HFFc6 (cell line): Measurements from ENCODE around the gene GALNT7. TPM values are rescaled to one million over a fixed set of nuclear protein-coding genes. Genes with fewer than 3 reads are reported as not detected.
A peak's percentile ranks its signal among the peaks of the same experiment; 100 is the strongest.

Experiments used
- DNase-seq: peaks from one replicate; pipeline ENCODE4 v3.0.0-alpha.2; 2018
- H3K27ac Mint-ChIP-seq: 2 replicates; pipeline ENCODE4 v1.8.0; 2020; ENCODE audit warnings: mild to moderate bottlenecking, mixed read lengths
- H3K27me3 Mint-ChIP-seq: 2 replicates; pipeline ENCODE4 v1.8.0; 2021; ENCODE audit warnings: mild to moderate bottlenecking, moderate library complexity, mixed read lengths; ENCODE audit not compliant: insufficient read depth
- H3K36me3 Mint-ChIP-seq: 2 replicates; pipeline ENCODE4 v1.8.0; 2021; ENCODE audit warnings: low read depth, mixed read lengths
- H3K4me1 Mint-ChIP-seq: 2 replicates; pipeline ENCODE4 v1.8.0; 2020; ENCODE audit warnings: low read depth, mixed read lengths
- H3K4me3 Mint-ChIP-seq: 2 replicates; pipeline ENCODE4 v1.8.0; 2020; ENCODE audit warnings: mild to moderate bottlenecking, moderate library complexity, mixed read lengths
- H3K9me3 Mint-ChIP-seq: 2 replicates; pipeline ENCODE4 v1.8.0; 2020; ENCODE audit warnings: mild to moderate bottlenecking, mixed read lengths
- CTCF ChIP-seq: fragments of 200-600 bp; sonication (generic); IDR thresholded peaks from 2 replicates; pipeline ENCODE4 v1.5.0; 2021; ENCODE audit warnings: antibody characterized with exemption, mild to moderate bottlenecking
- total RNA-seq, 6 experiments: library from RNA; stranded (reverse); fragmentation: NEBNext Ultra II Directional; extraction: Animal tissue kit (Norgen Biotek cat#: 25700); gene quantifications; 2 replicates in 1 of 6; 3 replicates in 5 of 6; pipeline ENCODE4 v1.2.3, GENCODE V29; 2021

GALNT7 gene
- total RNA-seq, 6 experiments from 2014 or later: 10.9 to 24.3 (median 23.0) TPM

- H3K27me3 Mint-ChIP-seq: no peaks in the 10 kb centered on the region
- no peak overlapping the region for H3K4me3 Mint-ChIP-seq
- peak; percentile 88 for TF ChIP-seq CTCF
- peaks cover 25% of the 10 kb centered on the region for H3K4me1 Mint-ChIP-seq
- peak; percentile 40 for DNase-seq
- H3K27ac Mint-ChIP-seq: no peak overlapping the region
- no peaks in the 10 kb centered on the region for H3K9me3 Mint-ChIP-seq
- H3K36me3 Mint-ChIP-seq: no peaks in the 10 kb centered on the region
These were observed 150.1 kb downstream of the GALNT7 start for GRCh38 chr4:173318648-173319211.

GRCh38 chr4:173319696-173320095 is 151.1 kb downstream of the GALNT7 start:
- peak; percentile 22 for DNase-seq
- H3K36me3 Mint-ChIP-seq: no peaks in the 10 kb centered on the region
- H3K4me3 Mint-ChIP-seq: no peak overlapping the region
- no peak for TF ChIP-seq CTCF
- H3K27me3 Mint-ChIP-seq: no peaks in the 10 kb centered on the region
- no peaks in the 10 kb centered on the region for H3K9me3 Mint-ChIP-seq
- H3K4me1 Mint-ChIP-seq: peaks cover 25% of the 10 kb centered on the region
- H3K27ac Mint-ChIP-seq: no peak overlapping the region

GRCh38 chr4:173325007-173325736 is 156.6 kb downstream of the GALNT7 start:
- Mint-ChIP-seq H3K4me3 (no peak overlapping the region), H3K4me1 (peaks cover 16% of the 10 kb centered on the region), H3K27me3 (no peaks in the 10 kb centered on the region; the same call in 1 of the 2 replicates), H3K27ac (no peak overlapping the region), H3K9me3 (no peaks in the 10 kb centered on the region), H3K36me3 (peaks cover 5% of the 10 kb centered on the region; the same call in 1 of the 2 replicates)
- no peak for DNase-seq
- TF ChIP-seq CTCF: no peak

- H3K27ac Mint-ChIP-seq: no peak overlapping the region
- DNase-seq: no peak
- TF ChIP-seq CTCF: no peak
- no peaks in the 10 kb centered on the region for H3K9me3 Mint-ChIP-seq
- H3K4me3 Mint-ChIP-seq: no peak overlapping the region
- peaks cover 29% of the 10 kb centered on the region for H3K36me3 Mint-ChIP-seq
- no peaks in the 10 kb centered on the region; the same call in 1 of the 2 replicates for H3K27me3 Mint-ChIP-seq
- peaks cover 35% of the 10 kb centered on the region for H3K4me1 Mint-ChIP-seq
These were observed 159.8 kb downstream of the GALNT7 start for GRCh38 chr4:173328236-173328901.

GRCh38 chr4:173330590-173330989 is 162.0 kb downstream of the GALNT7 start:
- H3K4me3 Mint-ChIP-seq: peak overlapping the region; percentile 63; the same call in 1 of the 2 replicates
- no peak for DNase-seq
- H3K27ac Mint-ChIP-seq: peak overlapping the region; percentile 24; the same call in 1 of the 2 replicates
- H3K36me3 Mint-ChIP-seq: peaks cover 36% of the 10 kb centered on the region
- TF ChIP-seq CTCF: no peak
- peaks cover 39% of the 10 kb centered on the region for H3K4me1 Mint-ChIP-seq
- peaks cover 4% of the 10 kb centered on the region for H3K27me3 Mint-ChIP-seq
- H3K9me3 Mint-ChIP-seq: no peaks in the 10 kb centered on the region
